ENCODE measurements around the gene GOLGA8B. TPM values are rescaled to one million over a fixed set of nuclear protein-coding genes. Genes with fewer than 3 reads are reported as not detected.
"Not testable (repeated sequence)": the region's sequence is repeated elsewhere in the genome, so short reads cannot be mapped to it uniquely, and the experiment has no call there.

The GOLGA8B gene
- total RNA-seq, 1 experiment from 2014 or later: 55.3 TPM

DNA sequence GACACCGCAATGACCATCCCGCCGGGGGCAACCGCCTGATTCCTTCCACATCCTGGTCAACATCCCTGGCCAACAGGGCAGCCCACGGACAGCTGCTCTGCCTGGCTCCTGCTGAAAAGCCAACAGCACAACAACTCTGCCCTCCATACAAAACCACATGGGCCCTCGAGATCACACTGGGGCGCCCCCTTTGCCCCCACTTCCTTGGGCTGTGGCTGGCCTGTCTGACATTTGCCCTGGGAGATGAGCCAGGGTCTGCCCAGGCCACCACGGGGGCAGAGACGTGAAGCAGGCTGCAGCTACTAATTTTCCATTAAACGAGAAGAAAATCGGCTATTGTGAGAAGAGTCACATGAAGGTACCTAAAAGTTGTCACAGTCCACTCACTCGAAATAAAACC lies 16.3 kb downstream of the GOLGA8B start:
- DNase-seq (ENCODE audit: extremely low read depth, low read depth): not testable (repeated sequence)

DNA sequence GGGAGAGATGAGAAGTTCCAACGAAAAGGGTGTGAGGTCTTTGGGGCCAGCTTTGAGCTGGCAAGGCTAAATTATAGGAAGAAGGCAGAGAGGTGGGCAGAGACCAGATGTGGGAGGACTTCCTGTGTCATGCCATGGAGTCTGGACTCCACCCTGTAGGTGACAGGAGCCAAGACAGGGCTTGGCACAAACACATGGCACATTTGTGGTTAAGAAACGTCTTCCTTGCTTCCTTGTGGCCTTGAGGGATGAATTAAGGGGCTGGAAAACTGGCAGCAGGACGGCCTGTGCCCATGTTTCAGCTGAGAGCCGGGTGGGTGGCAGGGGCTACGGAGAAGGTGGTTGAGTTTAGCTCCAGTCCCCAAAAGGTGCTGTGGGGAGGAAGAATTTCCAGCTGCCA lies 18.7 kb downstream of the GOLGA8B start:
- not testable (repeated sequence) for DNase-seq (ENCODE audit: extremely low read depth, low read depth)

DNA sequence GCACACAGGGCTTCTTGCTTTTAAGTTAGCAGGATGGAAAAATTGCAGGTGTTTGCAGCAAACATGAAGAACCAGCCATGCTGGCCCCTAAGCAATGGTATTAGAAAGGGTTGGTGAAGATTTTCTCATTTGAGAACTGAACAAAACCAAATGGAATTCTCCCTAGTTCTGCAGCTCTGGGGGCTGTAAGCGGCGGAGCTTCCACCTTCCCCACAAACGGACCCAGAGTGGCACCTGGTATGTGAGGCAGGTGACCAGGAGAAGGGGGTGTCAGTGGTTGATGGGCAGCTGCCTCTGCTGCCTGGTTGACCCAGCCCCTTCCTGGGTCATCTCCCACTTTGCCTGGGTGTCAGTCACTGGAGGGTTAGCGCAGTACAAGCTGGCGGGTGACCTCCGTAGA lies 22.6 kb downstream of the GOLGA8B start:
- DNase-seq (ENCODE audit: extremely low read depth, low read depth): not testable (repeated sequence)

DNA sequence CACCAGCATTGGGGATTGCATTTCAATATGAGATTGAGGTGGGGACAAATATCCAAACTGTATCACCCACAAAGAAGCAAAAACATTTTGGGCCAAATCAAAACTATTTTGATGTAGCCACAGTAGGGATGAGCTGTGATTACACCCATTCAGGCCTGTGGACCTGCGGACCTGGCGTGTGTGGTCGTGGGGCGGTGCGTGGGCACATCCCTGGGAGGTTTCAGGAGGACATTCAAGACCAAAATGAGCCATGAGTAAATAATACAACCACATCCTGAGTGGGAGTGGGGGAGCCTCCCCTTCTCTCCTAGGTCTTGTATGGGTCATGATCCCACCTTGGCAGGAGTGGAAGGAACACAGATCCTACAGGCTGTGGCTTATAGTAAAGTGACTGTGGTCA lies 23.7 kb downstream of the GOLGA8B start:
- DNase-seq (ENCODE audit: extremely low read depth, low read depth): not testable (repeated sequence)

DNA sequence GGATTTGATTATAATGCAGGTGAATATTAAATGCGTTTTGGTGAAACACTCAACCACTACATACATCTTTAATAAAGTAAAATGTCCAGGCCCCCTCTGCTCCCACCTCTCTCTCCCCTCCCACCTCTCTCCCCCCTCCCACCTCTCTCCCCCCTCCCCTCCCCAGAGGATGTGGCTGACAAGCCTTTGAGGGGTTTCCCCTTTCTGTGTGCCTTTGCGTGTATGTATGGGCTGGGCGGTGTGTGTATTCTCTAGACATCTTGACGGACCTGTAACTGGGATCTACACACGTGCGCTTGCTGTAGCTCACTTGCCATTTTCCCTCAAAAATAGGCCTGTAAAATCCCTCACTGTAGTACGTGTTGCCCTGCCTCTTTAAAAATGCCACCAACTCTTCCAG lies 28.3 kb downstream of the GOLGA8B start:
- DNase-seq (ENCODE audit: extremely low read depth, low read depth): not testable (repeated sequence)

DNA sequence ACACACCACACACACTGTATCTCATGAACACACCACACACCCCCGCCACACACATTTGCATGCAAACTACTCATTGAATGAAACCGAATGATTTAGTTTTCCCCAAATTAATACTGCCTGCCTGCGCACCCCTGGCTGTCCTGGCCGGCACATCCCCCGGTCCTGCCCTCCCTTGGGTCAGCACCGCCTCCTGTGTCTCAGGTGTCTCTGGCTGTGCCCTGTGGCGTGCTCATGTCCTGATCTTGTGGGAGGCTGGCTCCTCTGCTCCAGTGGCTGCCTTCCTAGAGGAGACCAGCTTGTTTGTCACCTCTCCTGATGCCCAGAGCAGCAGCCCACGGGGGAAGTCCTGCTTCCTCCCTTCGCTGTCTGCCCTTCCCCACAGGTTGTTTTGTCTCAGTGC lies 28.7 kb downstream of the GOLGA8B start:
- DNase-seq (ENCODE audit: extremely low read depth, low read depth): not testable (repeated sequence)

DNA sequence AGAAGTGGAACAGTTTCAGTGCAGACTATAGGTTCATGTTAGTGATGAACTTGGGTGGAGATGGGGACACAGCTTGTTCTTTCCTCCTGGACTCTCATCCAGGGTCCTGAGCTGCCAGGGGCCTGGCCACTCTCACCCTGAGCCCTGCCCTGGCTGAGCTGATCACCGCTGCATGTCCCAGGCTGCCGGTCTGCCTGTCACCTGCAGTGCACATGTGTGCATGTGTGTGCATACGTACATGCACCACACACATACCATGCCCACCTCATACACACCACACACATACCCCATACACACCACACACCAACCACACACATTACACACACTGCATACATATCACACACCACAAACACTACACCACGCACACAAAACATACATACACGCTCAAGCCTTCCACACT lies 29.3 kb downstream of the GOLGA8B start:
- DNase-seq (ENCODE audit: extremely low read depth, low read depth): not testable (repeated sequence)

DNA sequence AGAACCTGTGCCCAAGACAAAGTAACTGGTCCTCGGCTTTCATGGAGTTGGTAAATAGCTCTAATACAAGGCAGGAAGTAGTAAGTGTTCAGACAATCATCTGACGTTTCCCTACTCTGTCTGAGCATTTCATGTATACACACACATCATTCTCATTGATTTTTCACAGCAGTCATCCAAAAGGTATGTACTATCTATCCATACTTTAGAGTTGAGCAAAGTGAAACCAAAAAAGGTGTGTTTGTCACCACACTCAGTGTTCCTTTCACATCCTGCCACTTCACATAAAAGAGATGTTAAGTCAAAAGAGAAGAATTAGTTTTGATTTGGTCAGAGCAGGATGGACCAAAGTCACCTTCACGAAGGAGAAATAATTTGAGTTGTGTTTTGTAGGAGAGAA lies 33.3 kb downstream of the GOLGA8B start:
- DNase-seq (ENCODE audit: extremely low read depth, low read depth): not testable (repeated sequence)

DNA sequence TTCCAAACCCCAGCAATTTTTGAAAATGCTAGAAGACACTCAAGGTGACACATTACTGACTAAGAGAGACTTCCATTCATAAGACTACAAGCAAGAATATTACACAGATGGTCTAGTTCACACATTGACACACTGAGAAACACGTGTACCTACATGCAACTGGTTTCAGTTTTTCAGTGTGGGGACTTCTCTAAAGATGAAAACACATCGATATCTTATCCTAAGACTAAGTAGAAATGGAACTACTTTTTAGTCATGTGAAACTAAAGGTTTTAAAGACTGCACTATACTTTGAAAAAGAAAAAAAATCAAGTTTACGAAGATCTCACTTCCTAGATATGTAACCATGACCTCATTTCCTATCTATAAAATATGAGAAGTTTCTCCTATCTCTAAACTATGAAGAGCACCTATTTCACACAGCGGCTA lies 34.1 kb downstream of the GOLGA8B start:
- DNase-seq (ENCODE audit: extremely low read depth, low read depth): not testable (repeated sequence)

DNA sequence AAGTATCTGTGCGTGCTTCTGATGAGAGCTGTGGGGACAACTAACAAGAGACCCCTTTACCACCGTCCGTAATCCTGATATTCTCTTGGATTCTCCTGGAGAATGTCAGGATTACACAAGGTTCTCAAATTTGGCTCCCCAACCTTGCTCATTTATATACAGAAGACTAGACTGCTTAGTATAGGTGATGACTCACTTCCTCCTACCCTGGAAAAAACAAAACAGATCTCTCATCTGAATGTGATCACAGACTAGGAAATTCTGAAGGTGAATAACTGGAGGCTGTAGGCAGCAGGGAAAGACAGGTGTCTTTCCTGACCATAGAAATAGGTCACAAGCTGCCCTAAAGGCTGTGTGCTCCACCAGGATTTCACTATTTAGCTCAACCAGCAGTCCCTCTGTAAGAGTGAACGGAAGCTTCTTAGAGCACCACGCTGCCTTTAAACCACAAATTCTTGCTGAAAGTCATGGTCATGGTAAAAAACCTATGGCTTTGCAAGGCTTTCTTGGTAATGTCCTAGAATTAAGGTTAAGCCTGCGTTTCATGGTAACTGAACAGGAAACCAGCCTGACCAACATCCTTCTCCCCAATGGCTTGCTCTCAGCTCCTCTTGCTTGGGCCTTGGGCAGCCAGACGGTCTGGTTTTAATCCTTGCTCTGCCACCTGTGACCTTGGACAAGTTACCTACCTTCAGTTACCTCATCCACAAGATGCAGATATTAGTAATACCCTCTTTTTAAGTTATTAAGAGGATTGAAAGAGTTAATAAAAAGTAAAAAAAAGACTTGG lies 39.4 kb downstream of the GOLGA8B start:
- not testable (repeated sequence) for DNase-seq (ENCODE audit: extremely low read depth, low read depth)

DNA sequence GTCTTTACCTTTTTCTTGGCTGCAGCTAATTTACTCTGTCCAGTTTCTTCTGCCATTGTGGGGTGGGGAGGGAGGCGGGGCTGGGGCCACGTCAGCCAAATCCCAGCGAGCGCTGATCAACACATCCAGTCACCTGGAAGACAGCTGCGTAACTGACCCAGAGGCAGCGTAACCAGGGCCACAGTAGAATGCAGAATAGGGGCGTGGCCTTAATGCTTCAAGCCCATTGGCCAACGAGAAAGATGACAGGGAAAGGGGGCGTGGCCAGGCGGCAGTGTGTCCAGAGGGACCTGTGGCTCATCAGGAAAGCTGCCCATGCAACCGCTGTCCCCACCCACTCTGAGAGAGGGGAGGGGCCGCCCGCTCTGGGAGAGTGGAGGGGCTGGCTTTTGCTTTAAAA lies 47.6 kb downstream of the GOLGA8B start:
- not testable (repeated sequence) for DNase-seq (ENCODE audit: extremely low read depth, low read depth)

Small RNAs within 50 kb of the gene (small RNA-seq; reads per million reads assigned to genes)
- gene RF00425: 0 to 0.18 reads per million in 2 experiments

Other genes starting within 250 kb of the GOLGA8B start
- 5.1 and 6.5 TPM in 2 replicates for gene SLC12A6, start 245.9 kb downstream of the GOLGA8B start, total RNA-seq (2014; rRNA removed; shearing (Covaris generic))
- gene NOP10, start 240.5 kb downstream of the GOLGA8B start, total RNA-seq (2014; rRNA removed; shearing (Covaris generic)): 312 and 376 TPM in 2 replicates
- gene NUTM1, start 240.3 kb downstream of the GOLGA8B start, total RNA-seq (2014; rRNA removed; shearing (Covaris generic)): not detected in 2 replicates
- 12.6 and 14.1 TPM in 2 replicates for gene LPCAT4, start 216.5 kb downstream of the GOLGA8B start, total RNA-seq (2014; rRNA removed; shearing (Covaris generic))
- gene GOLGA8A, start 145.8 kb downstream of the GOLGA8B start, total RNA-seq (2014; rRNA removed; shearing (Covaris generic)): 3.0 and 6.3 TPM in 2 replicates
- not detected in 2 replicates for gene GJD2, start 171.3 kb upstream of the GOLGA8B start, total RNA-seq (2014; rRNA removed; shearing (Covaris generic))
- gene ACTC1, start 211.9 kb upstream of the GOLGA8B start, total RNA-seq (2014; rRNA removed; shearing (Covaris generic)): 0.07 TPM in 1 of 2 replicates, not detected in the other

Data from NCI-H460 (cell line).